ENCODE measurements around the gene TGM4. TPM values are rescaled to one million over a fixed set of nuclear protein-coding genes. Genes with fewer than 3 reads are reported as not detected.

The TGM4 gene
- total RNA-seq, 4 donors from 2014 or later: not detected

DNA sequence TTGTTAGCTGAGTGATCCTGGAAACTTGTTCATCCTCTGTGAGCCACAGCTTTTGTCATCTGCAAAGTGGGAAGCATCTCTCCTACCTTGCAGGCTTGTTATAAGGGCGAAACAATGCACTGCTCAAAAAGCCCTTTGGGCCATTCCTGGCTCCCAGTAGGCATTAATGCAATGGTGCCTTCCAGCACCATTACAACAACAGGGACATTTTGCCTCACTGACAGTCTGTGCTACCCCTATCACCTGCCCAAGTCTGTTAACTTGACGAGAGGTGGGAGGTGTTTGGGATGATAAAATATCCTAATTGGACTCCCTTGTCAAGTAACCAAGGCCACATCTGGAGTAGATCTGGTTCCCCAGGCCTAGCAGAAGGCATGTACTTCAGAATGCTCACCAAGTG, 57.4 kb downstream of the TGM4 start:
- no peak overlapping the region for H3K27ac ChIP-seq
- no peaks in the 10 kb centered on the region for H3K9me3 ChIP-seq
- no peaks in the 10 kb centered on the region for H3K4me1 ChIP-seq
- intact Hi-C loops (cut with DNase I; ENCODE audit: low total_unique reads): no loop called here
- no peak overlapping the region for H3K4me3 ChIP-seq
- H3K36me3 ChIP-seq: peaks cover 0 to 52% of the 10 kb centered on the region in 2 donors
- DNase-seq (no peak), ATAC-seq (no peak)
- in situ Hi-C loops (cut with MboI; ENCODE audit: low sequenced_read_pairs in 4 of 4): no loop called here
- TF ChIP-seq POLR2A (IDR thresholded peaks at IDR 0.05): no peak
- TF ChIP-seq, protein P1, sequence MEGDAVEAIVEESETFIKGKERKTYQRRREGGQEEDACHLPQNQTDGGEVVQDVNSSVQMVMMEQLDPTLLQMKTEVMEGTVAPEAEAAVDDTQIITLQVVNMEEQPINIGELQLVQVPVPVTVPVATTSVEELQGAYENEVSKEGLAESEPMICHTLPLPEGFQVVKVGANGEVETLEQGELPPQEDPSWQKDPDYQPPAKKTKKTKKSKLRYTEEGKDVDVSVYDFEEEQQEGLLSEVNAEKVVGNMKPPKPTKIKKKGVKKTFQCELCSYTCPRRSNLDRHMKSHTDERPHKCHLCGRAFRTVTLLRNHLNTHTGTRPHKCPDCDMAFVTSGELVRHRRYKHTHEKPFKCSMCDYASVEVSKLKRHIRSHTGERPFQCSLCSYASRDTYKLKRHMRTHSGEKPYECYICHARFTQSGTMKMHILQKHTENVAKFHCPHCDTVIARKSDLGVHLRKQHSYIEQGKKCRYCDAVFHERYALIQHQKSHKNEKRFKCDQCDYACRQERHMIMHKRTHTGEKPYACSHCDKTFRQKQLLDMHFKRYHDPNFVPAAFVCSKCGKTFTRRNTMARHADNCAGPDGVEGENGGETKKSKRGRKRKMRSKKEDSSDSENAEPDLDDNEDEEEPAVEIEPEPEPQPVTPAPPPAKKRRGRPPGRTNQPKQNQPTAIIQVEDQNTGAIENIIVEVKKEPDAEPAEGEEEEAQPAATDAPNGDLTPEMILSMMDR (IDR thresholded peaks at IDR 0.05 in 4 of 5, conservative IDR thresholded peaks at IDR 0.05 in 1 of 5): no peak
- H3K27me3 ChIP-seq: no peaks in the 10 kb centered on the region

DNA sequence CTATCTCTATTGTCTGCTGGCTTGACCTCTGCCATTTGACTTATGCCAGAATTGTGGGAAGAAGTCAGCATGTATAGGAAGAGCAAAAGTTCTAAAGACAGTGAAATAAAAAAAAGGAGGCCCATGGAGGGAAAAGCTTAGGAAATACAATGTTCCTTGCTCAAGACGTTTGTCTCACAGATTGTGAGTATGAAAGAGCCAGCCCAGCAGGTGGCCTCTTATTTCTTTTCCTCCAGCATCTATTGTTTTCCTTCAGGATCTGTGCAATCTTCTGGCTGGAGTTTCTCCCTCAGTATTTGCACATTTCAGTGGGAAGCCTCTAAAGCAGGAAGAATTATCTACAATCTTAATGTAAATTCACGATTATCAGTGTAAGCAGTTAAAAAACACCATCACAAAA, 57.9 kb downstream of the TGM4 start:
- intact Hi-C loops (cut with DNase I; ENCODE audit: low total_unique reads) (no loop called here), in situ Hi-C loops (cut with MboI; ENCODE audit: low sequenced_read_pairs in 4 of 4) (no loop called here)
- Histone ChIP-seq H3K36me3 (peaks cover 0 to 47% of the 10 kb centered on the region in 2 donors), H3K4me3 (no peak overlapping the region), H3K4me1 (no peaks in the 10 kb centered on the region), H3K27ac (no peak overlapping the region), H3K27me3 (no peaks in the 10 kb centered on the region), H3K9me3 (no peaks in the 10 kb centered on the region)
- DNase-seq: no peak
- ATAC-seq: no peak
- TF ChIP-seq POLR2A (IDR thresholded peaks at IDR 0.05): no peak
- TF ChIP-seq, protein P1 (IDR thresholded peaks at IDR 0.05 in 4 of 5, conservative IDR thresholded peaks at IDR 0.05 in 1 of 5): no peak

DNA sequence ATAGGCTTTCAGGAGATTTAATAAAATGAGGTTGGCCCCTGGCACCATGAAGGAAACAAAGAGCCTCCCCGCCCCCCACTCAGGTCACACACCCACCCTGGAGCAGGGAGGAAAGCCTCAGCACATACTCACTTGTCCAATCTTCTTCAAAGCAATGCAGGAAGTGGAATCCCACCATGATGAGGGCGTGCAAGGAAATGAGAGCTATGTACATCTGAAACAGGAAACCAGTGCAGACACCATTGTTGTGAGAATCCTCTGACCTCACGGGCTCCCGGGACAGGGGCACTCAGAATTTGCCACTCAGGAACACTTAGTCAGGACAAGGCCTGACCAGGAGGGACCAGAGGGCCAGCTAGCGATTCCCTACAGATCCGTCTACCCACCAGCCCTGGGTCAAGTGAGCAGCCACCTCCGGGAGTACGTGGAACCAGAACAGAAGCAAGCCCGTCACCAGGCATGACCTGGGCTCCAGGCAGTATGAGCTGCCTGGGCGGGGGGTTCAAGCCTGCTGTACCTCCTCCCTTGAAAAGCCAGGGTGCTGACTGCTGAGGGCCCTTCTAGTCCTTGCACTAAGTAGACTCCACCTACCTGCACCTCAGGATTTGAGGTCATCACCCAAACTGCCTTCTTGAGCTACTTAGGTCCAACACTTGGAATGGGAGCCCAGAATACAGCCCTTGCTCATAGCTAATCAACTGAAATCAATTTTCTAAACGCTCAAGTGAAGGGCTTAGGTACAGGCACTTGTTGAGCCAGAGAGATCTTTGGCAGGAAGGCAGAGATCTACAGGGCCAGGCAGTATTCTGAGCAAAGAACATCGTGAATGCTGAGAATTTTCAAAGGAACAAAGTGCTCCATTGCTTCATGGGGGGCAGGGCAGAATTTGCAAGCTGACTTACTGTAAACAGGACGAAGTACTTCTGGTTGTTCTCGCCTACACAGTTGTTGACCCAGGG, 58.9 kb downstream of the TGM4 start:
- Histone ChIP-seq H3K4me3 (no peak overlapping the region), H3K9me3 (no peaks in the 10 kb centered on the region), H3K36me3 (peaks cover 0 to 38% of the 10 kb centered on the region in 2 donors), H3K27me3 (no peaks in the 10 kb centered on the region), H3K27ac (no peak overlapping the region), H3K4me1 (no peaks in the 10 kb centered on the region)
- intact Hi-C loops (cut with DNase I; ENCODE audit: low total_unique reads) (no loop called here), in situ Hi-C loops (cut with MboI; ENCODE audit: low sequenced_read_pairs in 4 of 4) (no loop called here)
- TF ChIP-seq, protein P1 (IDR thresholded peaks at IDR 0.05 in 4 of 5, conservative IDR thresholded peaks at IDR 0.05 in 1 of 5): no peak
- TF ChIP-seq POLR2A (IDR thresholded peaks at IDR 0.05): no peak
- DNase-seq: no peak
- no peak for ATAC-seq

DNA sequence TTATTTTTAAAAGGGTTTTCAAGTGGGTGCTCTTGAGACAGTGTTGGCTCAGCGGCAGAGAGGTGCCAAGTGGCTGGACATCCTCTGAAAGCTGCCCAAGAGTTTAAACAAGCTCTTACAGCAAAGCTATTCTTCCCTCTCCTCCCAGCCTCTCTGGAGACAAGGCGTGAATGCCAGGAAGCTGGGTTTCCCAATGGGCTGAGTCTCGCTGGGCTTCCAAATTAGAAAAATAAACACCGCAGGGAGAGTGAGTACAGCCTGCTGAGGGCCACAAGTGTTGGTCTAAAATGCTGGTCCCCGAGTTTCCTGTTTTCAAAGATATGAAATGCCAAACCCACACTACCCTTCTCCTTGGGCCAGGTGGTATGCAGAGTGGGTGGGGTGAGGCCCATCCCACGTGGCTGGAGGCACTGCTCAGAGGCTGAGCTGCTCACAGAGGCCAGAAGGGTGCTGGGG, 65.2 kb downstream of the TGM4 start:
- Histone ChIP-seq H3K9me3 (no peaks in the 10 kb centered on the region), H3K27me3 (no peaks in the 10 kb centered on the region), H3K4me1 (no peaks in the 10 kb centered on the region), H3K27ac (no peak overlapping the region), H3K4me3 (no peak overlapping the region), H3K36me3 (peaks cover 0 to 31% of the 10 kb centered on the region in 2 donors)
- DNase-seq (no peak), ATAC-seq (no peak)
- TF ChIP-seq POLR2A (IDR thresholded peaks at IDR 0.05): no peak
- TF ChIP-seq, protein P1 (IDR thresholded peaks at IDR 0.05 in 4 of 5, conservative IDR thresholded peaks at IDR 0.05 in 1 of 5): no peak
- intact Hi-C loops (cut with DNase I; ENCODE audit: low total_unique reads) (no loop called here), in situ Hi-C loops (cut with MboI; ENCODE audit: low sequenced_read_pairs in 4 of 4) (no loop called here)

Measured in gastrocnemius medialis (tissue), 4 donors.